Activated CD8-positive, alpha-beta memory T cell treated with anti-CD3 and anti-CD28 coated beads for 24 hours (primary cell): ENCODE data around the gene AQP5.
"Not testable (repeated sequence)": the region's sequence is repeated elsewhere in the genome, so short reads cannot be mapped to it uniquely, and the experiment has no call there.

Experiments used
- DNase-seq: peaks from one replicate; pipeline ENCODE4 v3.0.0-alpha.2; 2020

The AQP5 gene

GRCh38 chr12:49983892-49984291 lies 22.2 kb downstream of the AQP5 start:
- DNase-seq = no peak

GRCh38 chr12:49984476-49985359 lies 23.0 kb downstream of the AQP5 start:
- no peak for DNase-seq

- DNase-seq = no peak
Observed at GRCh38 chr12:49985981-49986380, 24.3 kb downstream of the AQP5 start.

- DNase-seq = not testable (repeated sequence)
Observed at GRCh38 chr12:49986476-49986875, 24.8 kb downstream of the AQP5 start.

- no peak for DNase-seq
Observed at GRCh38 chr12:49987625-49988303, 26.1 kb downstream of the AQP5 start.

- DNase-seq = not testable (repeated sequence)
Observed at GRCh38 chr12:49989400-49989799, 27.7 kb downstream of the AQP5 start.

GRCh38 chr12:49990273-49990672 lies 28.6 kb downstream of the AQP5 start:
- no peak for DNase-seq

- DNase-seq = no peak
Observed at GRCh38 chr12:49998453-49998852, 36.8 kb downstream of the AQP5 start.

- DNase-seq = no peak
Observed at GRCh38 chr12:50003595-50003994, 41.9 kb downstream of the AQP5 start.

GRCh38 chr12:50004696-50005095 lies 43.0 kb downstream of the AQP5 start:
- DNase-seq = no peak

- no peak for DNase-seq
Observed at GRCh38 chr12:50005175-50005574, 43.5 kb downstream of the AQP5 start.

- no peak for DNase-seq
Observed at GRCh38 chr12:50006280-50006679, 44.6 kb downstream of the AQP5 start.

- no peak for DNase-seq
Observed at GRCh38 chr12:50006754-50007442, 45.2 kb downstream of the AQP5 start.

- DNase-seq = no peak
Observed at GRCh38 chr12:50013361-50014147, 51.9 kb downstream of the AQP5 start.

GRCh38 chr12:50014342-50014741 lies 52.7 kb downstream of the AQP5 start:
- DNase-seq = no peak
